Left forelimb (tissue), 1 donor: ENCODE results near the gene NOM1.

ENCODE experiments used
- DNase-seq: peaks from one replicate; pipeline ENCODE4 v3.0.0-alpha.2; 2018; ENCODE audit warnings: low spot score

NOM1 gene

GRCh38 chr7:157004521-157005455 is 55.3 kb downstream of the NOM1 start:
- DNase-seq = no peak

DNA sequence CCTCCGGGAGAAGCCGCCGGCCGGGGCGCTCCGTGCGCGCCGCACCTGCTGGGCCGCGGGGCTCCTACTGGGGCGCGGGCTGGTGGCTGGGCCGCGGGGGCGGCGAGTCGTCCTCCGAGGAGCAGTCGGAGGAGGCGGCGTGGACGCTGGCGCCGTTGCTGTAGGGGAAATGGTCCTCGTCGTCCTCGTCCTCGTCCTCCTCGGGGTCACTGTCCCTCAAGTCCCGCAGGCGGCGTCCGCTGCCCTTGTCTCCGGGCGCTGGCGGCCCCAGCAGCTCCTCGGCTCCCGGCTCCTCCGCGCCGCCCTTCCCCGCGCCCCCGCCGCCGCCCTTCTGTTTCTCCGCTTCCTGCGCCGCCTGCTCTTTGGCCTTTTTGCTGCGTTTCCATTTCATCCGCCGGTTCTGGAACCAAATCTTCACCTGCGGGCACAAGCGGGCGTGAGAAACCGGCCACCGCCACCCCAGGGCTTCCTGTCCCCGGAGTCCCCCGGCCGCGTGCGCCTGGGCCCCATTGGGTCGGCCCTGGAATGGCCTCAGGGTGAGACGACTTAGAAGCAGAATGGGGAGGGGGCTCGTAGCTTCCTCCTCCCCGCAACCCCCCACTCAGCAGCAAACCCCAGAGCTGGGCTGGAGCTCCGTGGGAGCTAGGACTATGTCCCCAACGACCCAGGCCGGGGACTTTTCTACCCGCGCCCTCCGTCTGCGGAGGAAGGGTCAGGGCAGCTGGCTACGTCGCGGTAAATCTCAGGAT is 56.1 kb downstream of the NOM1 start:
- no peak for DNase-seq

DNA sequence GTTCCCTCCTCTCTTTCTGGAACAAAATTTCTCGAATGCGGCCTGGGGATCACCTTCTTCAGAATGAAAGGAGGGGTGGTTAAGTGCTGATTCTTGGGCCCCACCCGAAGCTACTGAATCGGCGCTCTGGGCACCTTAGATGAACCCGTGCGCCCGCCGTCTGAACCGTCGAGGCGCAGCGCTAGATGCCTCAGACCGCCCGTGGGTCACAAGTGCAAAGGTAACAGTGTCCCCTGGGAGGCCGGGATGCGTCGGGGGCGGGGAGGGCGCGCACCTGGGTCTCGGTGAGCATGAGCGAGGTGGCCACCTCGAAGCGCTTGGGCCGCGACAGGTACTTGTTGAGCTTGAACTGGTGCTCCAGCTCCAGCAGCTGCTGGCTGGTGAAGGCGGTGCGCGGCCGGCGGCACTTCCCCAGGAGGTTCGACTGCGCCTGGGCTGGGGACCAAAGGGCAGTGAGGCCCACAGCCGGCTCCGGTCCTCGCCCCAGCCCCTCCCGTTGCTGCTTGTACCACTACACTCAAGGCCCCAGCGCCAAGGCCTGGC is 56.8 kb downstream of the NOM1 start:
- no peak for DNase-seq

GRCh38 chr7:157006829-157007469 is 57.4 kb downstream of the NOM1 start:
- DNase-seq = no peak

DNA sequence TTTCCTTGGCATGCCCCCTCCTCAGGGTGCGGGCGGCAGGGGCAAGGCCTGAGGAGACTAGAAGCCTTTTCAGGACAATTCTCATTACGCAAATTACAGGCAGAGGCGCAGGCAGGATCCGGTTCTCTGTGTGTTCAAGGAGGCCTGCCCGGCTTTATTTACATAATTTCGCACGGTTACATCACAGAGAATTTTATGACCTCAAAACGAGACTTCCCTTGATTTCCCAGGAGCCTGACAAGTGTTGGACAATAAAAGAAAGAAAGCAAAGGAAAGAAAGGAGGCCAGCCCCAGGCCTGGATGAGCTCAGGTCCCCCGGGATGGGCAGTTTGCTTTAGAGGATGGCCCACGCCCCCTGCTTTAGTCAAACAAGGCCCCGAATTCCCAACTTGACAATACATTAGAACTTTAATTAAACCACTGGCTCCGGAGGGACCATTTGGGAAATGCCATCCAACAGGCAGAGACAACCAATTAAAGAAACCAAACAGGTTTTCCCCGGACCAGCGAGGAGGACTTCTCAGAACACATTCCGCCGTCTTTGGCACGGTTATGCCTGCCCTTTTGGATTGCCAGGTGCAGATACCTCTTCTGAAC is 58.1 kb downstream of the NOM1 start:
- no peak for DNase-seq

GRCh38 chr7:157008206-157009169 is 59.0 kb downstream of the NOM1 start:
- no peak for DNase-seq

GRCh38 chr7:157009170-157009777 is 59.8 kb downstream of the NOM1 start:
- DNase-seq = no peak

GRCh38 chr7:157009778-157010587 is 60.5 kb downstream of the NOM1 start:
- DNase-seq = no peak

GRCh38 chr7:157010588-157011332 is 61.2 kb downstream of the NOM1 start, which contains the start of gene MNX1:
Gene MNX1, minus strand, starts transcription at chr7:157010663. Its CDS starts 313 bp downstream, at chr7:157010350.
- DNase-seq = peak; percentile 80

GRCh38 chr7:157011333-157012112 is 62.0 kb downstream of the NOM1 start:
- DNase-seq = no peak

DNA sequence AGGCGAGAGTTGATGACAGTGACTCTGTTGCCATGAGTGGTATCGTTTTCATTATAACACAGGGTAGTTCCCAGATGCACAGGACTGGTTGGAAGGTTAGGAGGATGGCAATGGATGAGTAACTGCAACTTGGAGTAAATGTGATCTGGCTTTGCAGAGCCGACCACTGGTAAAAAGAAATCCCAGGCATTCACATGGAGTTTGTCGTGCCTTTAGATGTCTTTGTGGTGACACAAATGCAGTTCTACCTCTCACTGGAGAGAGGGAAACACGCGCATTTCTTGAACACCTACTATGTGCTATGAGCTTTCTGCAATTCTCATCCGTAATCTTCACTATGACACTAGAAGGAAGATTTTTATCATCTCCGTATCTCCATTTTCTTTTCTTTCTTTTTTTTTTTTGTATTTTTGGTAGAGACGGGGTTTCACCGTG is 62.6 kb downstream of the NOM1 start:
- no peak for DNase-seq

- no peak for DNase-seq
These were observed 63.6 kb downstream of the NOM1 start for GRCh38 chr7:157013101-157013500.

DNA sequence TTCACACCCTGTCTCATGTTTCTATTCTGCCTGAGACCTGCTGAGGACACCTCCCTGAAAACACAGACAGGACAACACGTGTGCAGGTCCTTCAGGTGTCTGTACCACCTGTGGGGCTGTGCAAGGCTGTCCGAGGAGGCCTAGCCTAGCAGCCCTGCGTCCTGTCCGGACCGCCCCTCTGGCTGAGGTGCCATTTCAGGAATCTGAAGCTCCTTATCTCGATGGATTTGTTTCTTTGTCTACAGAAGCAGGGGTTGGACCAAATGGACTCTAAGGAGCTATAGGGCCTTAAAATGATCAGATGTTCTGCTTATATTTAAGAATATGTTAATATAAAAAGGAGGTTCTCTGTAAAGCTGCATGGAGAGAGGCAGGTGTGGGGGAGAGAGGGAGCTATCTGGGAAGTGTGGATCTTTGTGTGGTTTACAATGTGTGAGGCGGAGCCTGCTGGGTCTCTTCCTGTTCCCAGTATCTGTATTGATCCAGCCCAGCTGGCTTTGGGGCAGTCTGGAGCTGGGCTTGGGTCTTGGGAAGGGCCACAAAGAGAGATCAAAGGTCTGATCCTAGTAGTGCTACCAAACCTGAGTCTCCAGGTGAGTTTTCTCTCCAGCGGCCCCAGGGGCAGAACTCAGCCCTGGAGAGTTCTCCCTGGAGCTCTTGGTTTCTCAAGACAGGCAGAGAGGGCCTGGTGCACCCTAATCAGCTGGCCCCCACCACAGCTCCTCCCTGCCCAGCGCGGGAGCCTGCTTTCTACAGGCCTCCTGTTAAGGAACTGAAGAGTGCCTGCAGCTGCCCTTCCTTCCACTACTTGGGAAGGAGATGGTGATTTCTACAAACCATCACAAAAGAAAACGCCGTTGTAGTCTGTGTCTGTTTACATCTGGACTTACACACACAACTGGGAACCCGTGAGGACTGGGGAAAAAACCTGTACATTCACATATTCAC is 64.4 kb downstream of the NOM1 start:
- DNase-seq = no peak

GRCh38 chr7:157014635-157015555 is 65.4 kb downstream of the NOM1 start:
- no peak for DNase-seq

GRCh38 chr7:157016024-157016351 is 66.5 kb downstream of the NOM1 start:
- DNase-seq = no peak
